B cell (primary cell): ENCODE data around the gene NMD3. TPM values are rescaled to one million over a fixed set of nuclear protein-coding genes. Genes with fewer than 3 reads are reported as not detected.

ENCODE experiments used
- ATAC-seq: fragments of 200-7000 bp; cut with Tn5 transposase; one replicate; pipeline ENCODE4 v1.10.0; 2021; ENCODE audit warnings: low read depth, mild to moderate bottlenecking, moderate number of reproducible peaks, moderate library complexity
- CTCF ChIA-PET: fragments of 350-600 bp; sonication (Branson Sonifier 250); formaldehyde crosslinking; loops from one replicate; lab custom pipeline; 2021; ENCODE audit warnings: antibody characterized with exemption, inconsistent platforms; lab: Charles Lee
- POLR2A ChIA-PET: fragments of 350-600 bp; sonication (Branson Sonifier 250); formaldehyde crosslinking; loops from one replicate; lab custom pipeline; 2021; ENCODE audit warnings: antibody characterized with exemption; lab: Charles Lee
- DNase-seq: peaks from one replicate; pipeline ENCODE4 v3.0.0; 2013
- H2AFZ ChIP-seq: 2 replicates; pipeline ENCODE4 v1.6.1; 2012; ENCODE audit warnings: mild to moderate bottlenecking, low read depth, low read length; ENCODE audit not compliant: insufficient read depth, poor library complexity, severe bottlenecking
- H3K27ac ChIP-seq, 2 donors: 1 replicate in 1 of 2; 2 replicates in 1 of 2; pipeline ENCODE4 v1.5.1; 2012 to 2013; ENCODE audit warnings: low read length in 2 of 2, mild to moderate bottlenecking in 2 of 2, moderate library complexity in 1 of 2
- H3K27me3 ChIP-seq, 4 experiments: fragments of 200-600 bp in 1 of 4; sonication (generic) in 1 of 4; replicated peaks in 1 of 4; 1 replicate in 2 of 4; 2 replicates in 2 of 4; pipeline versions ENCODE4 v1.6.1 to v1.7.0; 2013 to 2016; ENCODE audit warnings: low read length in 3 of 4, mild to moderate bottlenecking in 2 of 4, mixed read lengths in 1 of 4, moderate library complexity in 1 of 4; ENCODE audit not compliant: insufficient read depth in 4 of 4, control insufficient read depth in 3 of 4; ENCODE audit errors: control extremely low read depth in 1 of 4
- H3K36me3 ChIP-seq, 2 experiments: replicated peaks in 1 of 2; 1 replicate in 1 of 2; 2 replicates in 1 of 2; pipeline versions ENCODE4 v1.6.1 to v1.7.1; 2013; ENCODE audit warnings: low read length in 1 of 2; ENCODE audit not compliant: insufficient read depth in 2 of 2, control insufficient read depth in 1 of 2; ENCODE audit errors: control extremely low read depth in 1 of 2, extremely low read depth in 1 of 2
- H3K4me1 ChIP-seq, 2 donors: fragments of 200-600 bp in 1 of 2; sonication (generic) in 1 of 2; 1 replicate in 1 of 2; 2 replicates in 1 of 2; pipeline versions ENCODE4 v1.5.1 to v1.6.1; 2013 to 2017; ENCODE audit warnings: low read length in 2 of 2; ENCODE audit not compliant: control insufficient read depth in 2 of 2, insufficient read depth in 2 of 2
- H3K4me2 ChIP-seq: replicated peaks from 2 replicates; pipeline ENCODE3; 2012; ENCODE audit warnings: mild to moderate bottlenecking, low read depth, low read length; ENCODE audit not compliant: poor library complexity, severe bottlenecking
- H3K4me3 ChIP-seq, 5 experiments: fragments of 200-600 bp in 1 of 5; sonication (generic) in 1 of 5; 1 replicate in 3 of 5; 2 replicates in 2 of 5; pipeline versions ENCODE4 v1.5.1 to v1.7.0; 2011 to 2016; ENCODE audit warnings: low read length in 4 of 5, mild to moderate bottlenecking in 4 of 5, low read depth in 2 of 5, control low read depth in 1 of 5, moderate library complexity in 1 of 5; ENCODE audit not compliant: insufficient read depth in 1 of 5; ENCODE audit errors: control extremely low read depth in 1 of 5, extremely low read depth in 1 of 5
- H3K79me2 ChIP-seq: fragments of 200-600 bp; sonication (generic); one replicate; pipeline ENCODE4 v1.6.0; 2016; ENCODE audit warnings: low read length; ENCODE audit not compliant: control insufficient read depth, insufficient read depth
- H3K9ac ChIP-seq: fragments of 200-600 bp; sonication (generic); 2 replicates; pipeline ENCODE4 v1.6.1; 2017; ENCODE audit warnings: mild to moderate bottlenecking, low read length, moderate library complexity
- H3K9me3 ChIP-seq, 3 donors: one replicate each; pipeline versions ENCODE4 v1.6.1 to v1.7.1; 2013; ENCODE audit warnings: low read length in 2 of 3; ENCODE audit not compliant: control insufficient read depth in 2 of 3, insufficient read depth in 1 of 3; ENCODE audit errors: control extremely low read depth in 1 of 3
- H4K20me1 ChIP-seq: 2 replicates; pipeline ENCODE4 v1.6.0; 2012; ENCODE audit warnings: mild to moderate bottlenecking, low read length; ENCODE audit not compliant: insufficient read depth, control insufficient read depth, poor library complexity, severe bottlenecking
- H3K27ac Mint-ChIP-seq: one replicate; pipeline ENCODE4 v1.8.0; 2021; ENCODE audit warnings: mixed read lengths
- H3K27me3 Mint-ChIP-seq: one replicate; pipeline ENCODE4 v1.8.0; 2021; ENCODE audit warnings: mixed read lengths
- H3K4me1 Mint-ChIP-seq: one replicate; pipeline ENCODE4 v1.8.0; 2021; ENCODE audit warnings: mixed read lengths
- H3K4me3 Mint-ChIP-seq: one replicate; pipeline ENCODE4 v1.8.0; 2021; ENCODE audit warnings: mixed read lengths
- H3K9me3 Mint-ChIP-seq: one replicate; pipeline ENCODE4 v1.8.0; 2022; ENCODE audit warnings: mixed read lengths; ENCODE audit not compliant: insufficient read depth
- EZH2 ChIP-seq: IDR thresholded peaks from 2 replicates; pipeline ENCODE4 v1.6.1; 2012; ENCODE audit warnings: borderline replicate concordance, low read depth, mild to moderate bottlenecking, moderate library complexity, low read length; ENCODE audit not compliant: insufficient read depth, poor library complexity, severe bottlenecking
- WGBS: methylation state at CpG from one replicate; pipeline ENCODE4 v1.1.5; 2013; ENCODE audit warnings: missing lambda C conversion rate; ENCODE audit not compliant: insufficient coverage; 5-methylcytosine and 5-hydroxymethylcytosine counted together
- intact Hi-C: fragments of 100-400 bp; cut with micrococcal nuclease; formaldehyde crosslinking; loops from one replicate; pipeline ENCODE4 v1.10.0; 2022
- polyA plus RNA-seq: library from polyadenylated mRNA; depleted of rRNA; stranded (reverse); fragments of >200 nt; gene quantifications from 2 replicates; pipeline ENCODE4 v1.2.3, GENCODE V29; 2012
- total RNA-seq, 2 donors: library from RNA; stranded (reverse); fragments of 120-200 nt in 1 of 2; gene quantifications; 1 replicate in 1 of 2; 2 replicates in 1 of 2; pipeline versions ENCODE4 v1.2.3 to v1.2.4, GENCODE V29; 2013 to 2022
- TF ChIP-seq, protein P1 (sequence below): fragments of 200-600 bp; IDR thresholded peaks from one replicate; pipeline ENCODE4 v1.8.0; 2022; ENCODE audit warnings: antibody characterized with exemption, mild to moderate bottlenecking

Gene NMD3
- total and polyA plus RNA-seq, 2 donors (not counting 1 experiment from before 2014, with no cell fraction given) = 14.5 to 38.0 TPM

- peaks cover 26% of the 10 kb centered on the region for H3K4me1 Mint-ChIP-seq
Observed at GRCh38 chr3:161219495-161219894, 1.6 kb upstream of the NMD3 start.

More at GRCh38 chr3:161219495-161219894, 1.6 kb upstream of the NMD3 start:
- no CpG with 5 or more reads among the region's 4 CpGs for WGBS
- TF ChIP-seq, protein P1, sequence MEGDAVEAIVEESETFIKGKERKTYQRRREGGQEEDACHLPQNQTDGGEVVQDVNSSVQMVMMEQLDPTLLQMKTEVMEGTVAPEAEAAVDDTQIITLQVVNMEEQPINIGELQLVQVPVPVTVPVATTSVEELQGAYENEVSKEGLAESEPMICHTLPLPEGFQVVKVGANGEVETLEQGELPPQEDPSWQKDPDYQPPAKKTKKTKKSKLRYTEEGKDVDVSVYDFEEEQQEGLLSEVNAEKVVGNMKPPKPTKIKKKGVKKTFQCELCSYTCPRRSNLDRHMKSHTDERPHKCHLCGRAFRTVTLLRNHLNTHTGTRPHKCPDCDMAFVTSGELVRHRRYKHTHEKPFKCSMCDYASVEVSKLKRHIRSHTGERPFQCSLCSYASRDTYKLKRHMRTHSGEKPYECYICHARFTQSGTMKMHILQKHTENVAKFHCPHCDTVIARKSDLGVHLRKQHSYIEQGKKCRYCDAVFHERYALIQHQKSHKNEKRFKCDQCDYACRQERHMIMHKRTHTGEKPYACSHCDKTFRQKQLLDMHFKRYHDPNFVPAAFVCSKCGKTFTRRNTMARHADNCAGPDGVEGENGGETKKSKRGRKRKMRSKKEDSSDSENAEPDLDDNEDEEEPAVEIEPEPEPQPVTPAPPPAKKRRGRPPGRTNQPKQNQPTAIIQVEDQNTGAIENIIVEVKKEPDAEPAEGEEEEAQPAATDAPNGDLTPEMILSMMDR = no peak
- no peak for TF ChIP-seq EZH2
- Histone ChIP-seq H3K4me1 (peaks cover 22% of the 10 kb centered on the region in 2 donors), H3K36me3 (peaks cover 0 to 2% of the 10 kb centered on the region in 2 experiments), H3K9me3 (no peaks in the 10 kb centered on the region), H3K4me2 (no peak overlapping the region), H2AFZ (peak overlapping the region; percentile 11), H3K9ac (no peak overlapping the region), H3K79me2 (peaks cover 32% of the 10 kb centered on the region), H3K27ac (no peak overlapping the region), H3K4me3 (no peak overlapping the region), H4K20me1 (peaks cover 4% of the 10 kb centered on the region), H3K27me3 (peaks cover 0 to 5% (median 2%) of the 10 kb centered on the region in 4 experiments)
- ChIA-PET POLR2A (no interaction called here), CTCF (no interaction called here)
- peak overlapping the region; percentile 51 for H3K4me3 Mint-ChIP-seq
- intact Hi-C loops = no loop called here
- DNase-seq (no peak), ATAC-seq (no peak)
- H3K9me3 Mint-ChIP-seq = no peaks in the 10 kb centered on the region
- peaks cover 22% of the 10 kb centered on the region for H3K27me3 Mint-ChIP-seq
- no peak overlapping the region for H3K27ac Mint-ChIP-seq
